GM13977 (cell line): ENCODE results near the gene TMEM140.
A peak's percentile ranks its signal among the peaks of the same experiment; 100 is the strongest.

Source experiments
- DNase-seq: peaks from one replicate; pipeline ENCODE4 v3.0.0; 2012; ENCODE audit warnings: low spot score
- CTCF ChIP-seq: IDR thresholded peaks from 2 replicates; pipeline ENCODE4 v1.5.1; 2012; ENCODE audit warnings: mild to moderate bottlenecking, control low read depth; ENCODE audit not compliant: insufficient read depth; ENCODE audit errors: extremely low read depth, missing control alignments
- in situ Hi-C: fragments of 300-500 bp; cut with MboI; formaldehyde crosslinking; loops from one replicate; pipeline ENCODE4 v1.12.0; 2022; ENCODE audit warnings: low sequenced_read_pairs, low pct_unique_long_range_greater_than_20kb, mixed read lengths, inconsistent platforms; ENCODE audit not compliant: unreplicated experiment

TMEM140 gene

GRCh38 chr7:135199439-135199838 is 51.6 kb downstream of the TMEM140 start:
- no peak for DNase-seq
- in situ Hi-C loops = no loop called here
- TF ChIP-seq CTCF = no peak

- no peak for TF ChIP-seq CTCF
- no peak for DNase-seq
- in situ Hi-C loops = no loop called here
These were observed 53.0 kb downstream of the TMEM140 start for GRCh38 chr7:135200821-135201331.

GRCh38 chr7:135201350-135201749 is 53.5 kb downstream of the TMEM140 start:
- TF ChIP-seq CTCF = no peak
- DNase-seq = no peak
- in situ Hi-C loops = no loop called here

- no peak for TF ChIP-seq CTCF
- in situ Hi-C loops = no loop called here
- no peak for DNase-seq
These were observed 56.5 kb downstream of the TMEM140 start for GRCh38 chr7:135204341-135204749.

GRCh38 chr7:135204876-135205275 is 57.0 kb downstream of the TMEM140 start:
- in situ Hi-C loops = no loop called here
- no peak for DNase-seq
- TF ChIP-seq CTCF = no peak

GRCh38 chr7:135205850-135206249 is 58.0 kb downstream of the TMEM140 start:
- no peak for TF ChIP-seq CTCF
- in situ Hi-C loops = no loop called here
- DNase-seq = no peak

GRCh38 chr7:135206941-135207391 is 59.1 kb downstream of the TMEM140 start:
- TF ChIP-seq CTCF = no peak
- in situ Hi-C loops = no loop called here
- DNase-seq = peak; percentile 67
